Epidermal melanocyte (primary cell): ENCODE data around the gene OMP.
A peak's percentile ranks its signal among the peaks of the same experiment; 100 is the strongest.
"Not testable (repeated sequence)": the region's sequence is repeated elsewhere in the genome, so short reads cannot be mapped to it uniquely, and the experiment has no call there.

ENCODE experiments used
- DNase-seq: peaks from one replicate; pipeline ENCODE4 v3.0.0; 2011; ENCODE audit warnings: low spot score; ENCODE audit not compliant: insufficient read length

The OMP gene

GRCh38 chr11:77086521-77087472 is 15.8 kb upstream of the OMP start:
- no peak for DNase-seq

- DNase-seq, result no peak
Measured at GRCh38 chr11:77087723-77088225, 14.9 kb upstream of the OMP start.

- DNase-seq, result no peak
Measured at GRCh38 chr11:77088236-77089003, 14.2 kb upstream of the OMP start.

GRCh38 chr11:77089004-77089545 is 13.6 kb upstream of the OMP start:
- no peak for DNase-seq

- DNase-seq, result no peak
Measured at GRCh38 chr11:77090046-77090372, 12.6 kb upstream of the OMP start.

- DNase-seq, result no peak
Measured at GRCh38 chr11:77090373-77091111, 12.1 kb upstream of the OMP start.

GRCh38 chr11:77091146-77091940 is 11.3 kb upstream of the OMP start:
- peak; percentile 89 for DNase-seq

- DNase-seq, result no peak
Measured at GRCh38 chr11:77092382-77092781, 10.3 kb upstream of the OMP start.

- no peak for DNase-seq
Measured at GRCh38 chr11:77093056-77093891, 9.4 kb upstream of the OMP start.

- DNase-seq, result no peak
Measured at GRCh38 chr11:77093987-77094840, 8.4 kb upstream of the OMP start.

GRCh38 chr11:77094841-77095365 is 7.7 kb upstream of the OMP start:
- no peak for DNase-seq

- DNase-seq, result no peak
Measured at GRCh38 chr11:77095551-77096490, 6.8 kb upstream of the OMP start.

- no peak for DNase-seq
Measured at GRCh38 chr11:77096591-77097019, 6.0 kb upstream of the OMP start.

- DNase-seq, result not testable (repeated sequence)
Measured at GRCh38 chr11:77097180-77097579, 5.5 kb upstream of the OMP start.

GRCh38 chr11:77100166-77101042 is 2.2 kb upstream of the OMP start:
- DNase-seq, result no peak

- no peak for DNase-seq
Measured at GRCh38 chr11:77101043-77101537, 1.6 kb upstream of the OMP start.
